K562 (cell line): ENCODE measurements around the gene EWSR1. TPM values are rescaled to one million over a fixed set of nuclear protein-coding genes. Genes with fewer than 3 reads are reported as not detected.

Experiments used
- ESRRA ChIP-seq: fragments of 450-650 bp; IDR thresholded peaks from 2 replicates; pipeline ENCODE4 v1.6.1; 2014; ENCODE audit warnings: low read depth, mild to moderate bottlenecking, moderate library complexity, borderline replicate concordance
- FOXK1 ChIP-seq: sonication (generic); formaldehyde crosslinking; IDR thresholded peaks from 2 replicates; pipeline ENCODE4 v1.8.0; 2022; ENCODE audit warnings: missing genetic modification reagents, mild to moderate bottlenecking, borderline replicate concordance
- GTF2A2 ChIP-seq: IDR thresholded peaks from 2 replicates; pipeline ENCODE4 v1.6.1; 2016; ENCODE audit warnings: mild to moderate bottlenecking, missing genetic modification characterization, missing compliant biosample characterization
- HNRNPH1 ChIP-seq: fragments of 200-400 bp; formaldehyde crosslinking; optimal IDR thresholded peaks from 2 replicates; pipeline ENCODE3; 2017; ENCODE audit warnings: low read depth, mild to moderate bottlenecking, low read length, moderate library complexity
- TEAD4 ChIP-seq, 2 experiments: sonication (generic) in 1 of 2; formaldehyde crosslinking in 1 of 2; IDR thresholded peaks; 2 replicates each; pipeline versions ENCODE4 v1.6.1 to v1.8.0; 2012 to 2022; ENCODE audit warnings: borderline replicate concordance in 1 of 2, inconsistent platforms in 1 of 2, low read length in 1 of 2, mild to moderate bottlenecking in 1 of 2, missing genetic modification reagents in 1 of 2
- ZNF23 ChIP-seq: fragments of 250-450 bp; sonication (Bioruptor Pico); IDR thresholded peaks from 2 replicates; pipeline ENCODE4 v1.4.0; 2020; ENCODE audit warnings: mild to moderate bottlenecking
- ZNF274 ChIP-seq: IDR thresholded peaks from 2 replicates; pipeline ENCODE4 v1.6.1; 2011; ENCODE audit warnings: low read depth, mild to moderate bottlenecking, low read length, moderate library complexity, borderline replicate concordance
- polyA plus RNA-seq, 8 experiments: library from polyadenylated mRNA; depleted of rRNA in 4 of 8; stranded (reverse) in 5 of 8; unstranded in 3 of 8; fragments of >200 nt; fragmentation: Nextera tagmentation in 2 of 8; fragmentation: Illumina TruSeq in 1 of 8; extraction: Ambion mirVana in 2 of 8; extraction: Trizol in 1 of 8; gene quantifications; 2 replicates each; pipeline versions ENCODE4 v1.2.1 to v1.2.3, GENCODE V29; 2011 to 2014; ENCODE audit warnings: inconsistent platforms in 1 of 8, missing spikeins in 1 of 8
- total RNA-seq, 7 experiments: library from RNA; depleted of rRNA in 6 of 7; stranded (reverse); fragments of >200 nt in 6 of 7; fragmentation: Illumina TruSeq in 2 of 7; extraction: Trizol in 2 of 7; gene quantifications; 2 replicates each; pipeline versions ENCODE4 v1.2.1 to v1.2.3, GENCODE V29; 2011 to 2021; ENCODE audit warnings: low replicate concordance in 1 of 7
- TF ChIP-seq, protein P1 (sequence below): fragments of 450-650 bp; IDR thresholded peaks from 2 replicates; pipeline ENCODE4 v1.6.1; 2016; ENCODE audit warnings: low read depth
- TF ChIP-seq, protein P2 (sequence below): fragments of 450-650 bp; formaldehyde crosslinking; IDR thresholded peaks from 2 replicates; pipeline ENCODE4 v1.4.0; 2020; ENCODE audit warnings: mild to moderate bottlenecking
- TF ChIP-seq, protein P3 (sequence below): fragments of 450-650 bp; IDR thresholded peaks from 2 replicates; pipeline ENCODE4 v1.6.1; 2017; ENCODE audit warnings: mild to moderate bottlenecking, moderate library complexity

Gene EWSR1
- total and polyA plus RNA-seq, 9 of the 15 experiments (the other 6 are each of a cell fraction or from before 2014, with no cell fraction given), result 83.3 to 450 (median 239) TPM

DNA sequence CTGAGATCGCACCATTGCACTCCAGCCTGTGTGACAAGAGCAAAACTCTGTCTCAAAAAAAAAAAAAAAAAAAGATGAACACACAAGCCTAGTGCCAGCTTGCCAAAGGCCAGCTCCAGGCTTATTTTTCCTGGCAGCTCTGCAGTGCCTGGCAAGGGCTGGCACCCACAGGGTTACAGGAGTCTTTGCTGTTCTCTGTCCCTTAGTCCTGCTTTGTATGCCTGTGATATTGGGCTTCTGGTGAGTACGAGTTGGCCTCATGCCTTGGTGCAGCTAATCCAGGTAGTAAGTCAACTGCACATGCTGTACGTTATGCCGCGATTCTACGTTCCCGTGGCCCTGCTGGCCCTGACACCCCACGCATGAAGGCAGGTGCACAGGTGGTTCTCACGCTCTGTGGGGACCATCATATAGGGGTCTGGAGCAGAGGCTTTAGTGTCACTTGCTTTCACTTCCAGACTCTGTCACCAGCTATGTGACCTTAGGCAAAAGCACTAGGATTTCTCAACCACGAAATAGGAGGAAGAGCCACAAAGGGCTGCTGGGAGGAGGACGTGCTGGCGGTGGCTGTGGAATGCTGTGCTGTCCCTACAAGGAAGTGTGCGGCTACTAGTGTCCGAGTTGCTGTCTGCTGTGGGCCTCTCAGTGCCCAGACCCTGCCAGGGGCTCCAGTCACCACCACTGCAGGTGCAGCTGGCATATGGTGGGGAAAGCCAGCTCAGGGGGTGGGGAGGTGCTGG lies 68.9 kb downstream of the EWSR1 start (continued):
- TF ChIP-seq, protein P1, sequence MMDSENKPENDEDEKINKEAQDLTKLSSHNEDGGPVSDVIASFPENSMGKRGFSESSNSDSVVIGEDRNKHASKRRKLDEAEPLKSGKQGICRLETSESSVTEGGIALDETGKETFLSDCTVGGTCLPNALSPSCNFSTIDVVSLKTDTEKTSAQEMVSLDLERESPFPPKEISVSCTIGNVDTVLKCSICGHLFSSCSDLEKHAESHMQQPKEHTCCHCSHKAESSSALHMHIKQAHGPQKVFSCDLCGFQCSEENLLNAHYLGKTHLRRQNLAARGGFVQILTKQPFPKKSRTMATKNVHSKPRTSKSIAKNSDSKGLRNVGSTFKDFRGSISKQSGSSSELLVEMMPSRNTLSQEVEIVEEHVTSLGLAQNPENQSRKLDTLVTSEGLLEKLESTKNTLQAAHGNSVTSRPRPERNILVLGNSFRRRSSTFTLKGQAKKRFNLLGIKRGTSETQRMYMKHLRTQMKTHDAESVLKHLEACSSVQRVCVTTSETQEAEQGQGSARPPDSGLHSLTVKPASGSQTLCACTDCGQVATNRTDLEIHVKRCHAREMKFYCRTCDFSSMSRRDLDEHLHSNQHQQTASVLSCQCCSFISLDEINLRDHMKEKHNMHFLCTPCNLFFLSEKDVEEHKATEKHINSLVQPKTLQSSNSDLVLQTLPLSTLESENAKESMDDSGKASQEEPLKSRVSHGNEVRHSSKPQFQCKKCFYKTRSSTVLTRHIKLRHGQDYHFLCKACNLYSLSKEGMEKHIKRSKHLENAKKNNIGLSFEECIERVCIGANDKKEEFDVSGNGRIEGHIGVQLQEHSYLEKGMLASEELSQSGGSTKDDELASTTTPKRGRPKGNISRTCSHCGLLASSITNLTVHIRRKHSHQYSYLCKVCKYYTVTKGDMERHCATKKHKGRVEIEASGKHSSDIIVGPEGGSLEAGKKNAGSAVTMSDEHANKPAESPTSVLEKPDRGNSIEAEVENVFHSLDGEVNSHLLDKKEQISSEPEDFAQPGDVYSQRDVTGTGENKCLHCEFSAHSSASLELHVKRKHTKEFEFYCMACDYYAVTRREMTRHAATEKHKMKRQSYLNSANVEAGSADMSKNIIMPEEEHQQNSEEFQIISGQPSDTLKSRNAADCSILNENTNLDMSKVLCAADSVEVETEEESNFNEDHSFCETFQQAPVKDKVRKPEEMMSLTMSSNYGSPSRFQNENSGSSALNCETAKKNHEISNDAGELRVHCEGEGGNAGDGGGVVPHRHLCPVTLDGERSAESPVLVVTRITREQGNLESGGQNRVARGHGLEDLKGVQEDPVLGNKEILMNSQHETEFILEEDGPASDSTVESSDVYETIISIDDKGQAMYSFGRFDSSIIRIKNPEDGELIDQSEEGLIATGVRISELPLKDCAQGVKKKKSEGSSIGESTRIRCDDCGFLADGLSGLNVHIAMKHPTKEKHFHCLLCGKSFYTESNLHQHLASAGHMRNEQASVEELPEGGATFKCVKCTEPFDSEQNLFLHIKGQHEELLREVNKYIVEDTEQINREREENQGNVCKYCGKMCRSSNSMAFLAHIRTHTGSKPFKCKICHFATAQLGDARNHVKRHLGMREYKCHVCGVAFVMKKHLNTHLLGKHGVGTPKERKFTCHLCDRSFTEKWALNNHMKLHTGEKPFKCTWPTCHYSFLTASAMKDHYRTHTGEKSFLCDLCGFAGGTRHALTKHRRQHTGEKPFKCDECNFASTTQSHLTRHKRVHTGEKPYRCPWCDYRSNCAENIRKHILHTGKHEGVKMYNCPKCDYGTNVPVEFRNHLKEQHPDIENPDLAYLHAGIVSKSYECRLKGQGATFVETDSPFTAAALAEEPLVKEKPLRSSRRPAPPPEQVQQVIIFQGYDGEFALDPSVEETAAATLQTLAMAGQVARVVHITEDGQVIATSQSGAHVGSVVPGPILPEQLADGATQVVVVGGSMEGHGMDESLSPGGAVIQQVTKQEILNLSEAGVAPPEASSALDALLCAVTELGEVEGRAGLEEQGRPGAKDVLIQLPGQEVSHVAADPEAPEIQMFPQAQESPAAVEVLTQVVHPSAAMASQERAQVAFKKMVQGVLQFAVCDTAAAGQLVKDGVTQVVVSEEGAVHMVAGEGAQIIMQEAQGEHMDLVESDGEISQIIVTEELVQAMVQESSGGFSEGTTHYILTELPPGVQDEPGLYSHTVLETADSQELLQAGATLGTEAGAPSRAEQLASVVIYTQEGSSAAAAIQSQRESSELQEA, result no peak
- no peak for TF ChIP-seq FOXK1 (CRISPR knock-in tag)
- TF ChIP-seq GTF2A2 (tag), result no peak
- no peak for TF ChIP-seq HNRNPH1
- TF ChIP-seq, protein P2, sequence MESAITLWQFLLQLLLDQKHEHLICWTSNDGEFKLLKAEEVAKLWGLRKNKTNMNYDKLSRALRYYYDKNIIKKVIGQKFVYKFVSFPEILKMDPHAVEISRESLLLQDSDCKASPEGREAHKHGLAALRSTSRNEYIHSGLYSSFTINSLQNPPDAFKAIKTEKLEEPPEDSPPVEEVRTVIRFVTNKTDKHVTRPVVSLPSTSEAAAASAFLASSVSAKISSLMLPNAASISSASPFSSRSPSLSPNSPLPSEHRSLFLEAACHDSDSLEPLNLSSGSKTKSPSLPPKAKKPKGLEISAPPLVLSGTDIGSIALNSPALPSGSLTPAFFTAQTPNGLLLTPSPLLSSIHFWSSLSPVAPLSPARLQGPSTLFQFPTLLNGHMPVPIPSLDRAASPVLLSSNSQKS, result no peak
- TF ChIP-seq, protein P3, sequence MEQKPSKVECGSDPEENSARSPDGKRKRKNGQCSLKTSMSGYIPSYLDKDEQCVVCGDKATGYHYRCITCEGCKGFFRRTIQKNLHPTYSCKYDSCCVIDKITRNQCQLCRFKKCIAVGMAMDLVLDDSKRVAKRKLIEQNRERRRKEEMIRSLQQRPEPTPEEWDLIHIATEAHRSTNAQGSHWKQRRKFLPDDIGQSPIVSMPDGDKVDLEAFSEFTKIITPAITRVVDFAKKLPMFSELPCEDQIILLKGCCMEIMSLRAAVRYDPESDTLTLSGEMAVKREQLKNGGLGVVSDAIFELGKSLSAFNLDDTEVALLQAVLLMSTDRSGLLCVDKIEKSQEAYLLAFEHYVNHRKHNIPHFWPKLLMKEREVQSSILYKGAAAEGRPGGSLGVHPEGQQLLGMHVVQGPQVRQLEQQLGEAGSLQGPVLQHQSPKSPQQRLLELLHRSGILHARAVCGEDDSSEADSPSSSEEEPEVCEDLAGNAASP, result no peak
- no peak for TF ChIP-seq ZNF274
- TF ChIP-seq TEAD4 (IDR thresholded peaks at IDR 0.05; ENCODE audit: low read length), result no peak
- TF ChIP-seq TEAD4 (CRISPR knock-in tag; IDR thresholded peaks at IDR 0.05; ENCODE audit: borderline replicate concordance), result no peak
- no peak for TF ChIP-seq ZNF23 (CRISPR knock-in tag)
- no peak for TF ChIP-seq ESRRA
- TF ChIP-seq, all 486 proteins: peak for 0
